Measurements from ENCODE around the gene NR2F1-AS1.

NR2F1-AS1 gene

DNA sequence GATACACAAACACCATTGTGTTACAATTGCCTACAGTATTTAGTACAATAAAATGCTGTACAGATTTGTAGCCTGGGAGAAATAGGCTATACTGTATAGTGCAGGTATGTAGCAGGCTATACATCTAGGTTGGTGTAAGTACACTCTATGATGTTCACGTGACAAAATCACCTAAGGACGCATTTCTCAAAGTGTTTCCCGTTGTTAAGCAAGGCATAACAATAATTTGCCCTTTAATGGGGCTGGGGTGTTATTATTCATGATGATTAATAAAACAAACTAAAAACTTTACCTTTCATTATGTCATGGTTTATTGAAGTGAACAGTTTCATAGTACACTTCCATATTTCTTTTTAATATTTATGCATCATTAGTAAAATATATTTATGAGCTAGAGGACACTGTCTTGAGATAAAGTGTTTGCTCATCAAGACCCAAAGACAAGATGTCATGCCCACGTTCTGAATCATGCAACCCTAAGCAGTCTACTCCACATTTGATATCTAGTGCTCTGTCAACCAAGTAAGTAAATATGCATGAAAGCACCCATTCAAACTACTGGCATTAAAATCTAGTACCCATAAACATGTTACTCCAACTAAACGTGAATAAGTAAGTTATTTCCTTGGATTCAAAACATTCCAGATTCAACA, 220.5 kb downstream of the NR2F1-AS1 start:
- no peak overlapping the region for H3K4me3 Mint-ChIP-seq
- TF ChIP-seq, protein P1, sequence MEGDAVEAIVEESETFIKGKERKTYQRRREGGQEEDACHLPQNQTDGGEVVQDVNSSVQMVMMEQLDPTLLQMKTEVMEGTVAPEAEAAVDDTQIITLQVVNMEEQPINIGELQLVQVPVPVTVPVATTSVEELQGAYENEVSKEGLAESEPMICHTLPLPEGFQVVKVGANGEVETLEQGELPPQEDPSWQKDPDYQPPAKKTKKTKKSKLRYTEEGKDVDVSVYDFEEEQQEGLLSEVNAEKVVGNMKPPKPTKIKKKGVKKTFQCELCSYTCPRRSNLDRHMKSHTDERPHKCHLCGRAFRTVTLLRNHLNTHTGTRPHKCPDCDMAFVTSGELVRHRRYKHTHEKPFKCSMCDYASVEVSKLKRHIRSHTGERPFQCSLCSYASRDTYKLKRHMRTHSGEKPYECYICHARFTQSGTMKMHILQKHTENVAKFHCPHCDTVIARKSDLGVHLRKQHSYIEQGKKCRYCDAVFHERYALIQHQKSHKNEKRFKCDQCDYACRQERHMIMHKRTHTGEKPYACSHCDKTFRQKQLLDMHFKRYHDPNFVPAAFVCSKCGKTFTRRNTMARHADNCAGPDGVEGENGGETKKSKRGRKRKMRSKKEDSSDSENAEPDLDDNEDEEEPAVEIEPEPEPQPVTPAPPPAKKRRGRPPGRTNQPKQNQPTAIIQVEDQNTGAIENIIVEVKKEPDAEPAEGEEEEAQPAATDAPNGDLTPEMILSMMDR (IDR thresholded peaks at IDR 0.05; ENCODE audit: unreplicated experiment in 3 of 3): no peak
- peak overlapping the region in 1 of 3 experiments; percentile 92 for H3K27ac Mint-ChIP-seq
- peaks cover 2% of the 10 kb centered on the region for H3K9me3 Mint-ChIP-seq
- H3K36me3 Mint-ChIP-seq (ENCODE audit: low read depth): no peaks in the 10 kb centered on the region
- no peaks in the 10 kb centered on the region for H3K27me3 Mint-ChIP-seq (ENCODE audit: low read depth)
- peaks cover 13% of the 10 kb centered on the region for H3K4me1 Mint-ChIP-seq

DNA sequence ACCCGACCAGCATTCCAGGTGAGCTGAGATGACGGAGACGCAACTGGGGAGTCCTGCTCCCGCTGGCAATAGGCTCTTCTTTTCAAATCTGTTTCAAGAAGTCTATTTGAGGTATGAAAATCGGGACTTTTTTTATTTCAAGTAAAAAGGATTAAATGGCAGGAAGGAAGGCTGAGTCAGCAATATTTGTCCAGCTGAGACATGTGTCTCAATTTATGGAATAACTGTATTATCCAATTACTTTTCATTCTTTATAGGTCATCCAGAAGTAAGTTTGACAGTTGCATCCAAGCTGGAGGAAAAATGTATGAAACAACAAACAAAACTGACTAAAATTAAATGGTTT, 221.1 kb downstream of the NR2F1-AS1 start:
- no peaks in the 10 kb centered on the region for H3K27me3 Mint-ChIP-seq (ENCODE audit: low read depth)
- peak overlapping the region; percentile 74 to 92 (median 84) for H3K27ac Mint-ChIP-seq
- H3K4me1 Mint-ChIP-seq: peaks cover 13% of the 10 kb centered on the region
- H3K36me3 Mint-ChIP-seq (ENCODE audit: low read depth): no peaks in the 10 kb centered on the region
- TF ChIP-seq, protein P1 (IDR thresholded peaks at IDR 0.05; ENCODE audit: unreplicated experiment in 3 of 3): no peak
- H3K9me3 Mint-ChIP-seq: no peaks in the 10 kb centered on the region
- H3K4me3 Mint-ChIP-seq: peak overlapping the region in 2 of 3 experiments; percentile 2 to 5
